Uterus (tissue), 2 donors: ENCODE data around the gene PMPCA.

Experiments
- CTCF ChIP-seq, 4 experiments: fragments of 200-600 bp in 2 of 4; fragments of 450-650 bp in 2 of 4; sonication (generic) in 2 of 4; IDR thresholded peaks; one replicate each; pipeline ENCODE4 v1.5.1; 2016 to 2019; ENCODE audit warnings: antibody characterized with exemption in 4 of 4, mild to moderate bottlenecking in 2 of 4, moderate library complexity in 1 of 4
- POLR2A ChIP-seq, 2 donors: fragments of 450-650 bp; IDR thresholded peaks; one replicate each; pipeline ENCODE4 v1.6.1; 2016; ENCODE audit warnings: antibody characterized with exemption in 2 of 2, mild to moderate bottlenecking in 1 of 2, moderate library complexity in 1 of 2

- TF ChIP-seq POLR2A (IDR thresholded peaks at IDR 0.05) (no peak), CTCF (IDR thresholded peaks at IDR 0.05) (no peak)
Observed at GRCh38 chr9:136405481-136405880, 5.0 kb upstream of the PMPCA start.
